Activated T-helper 1 cell treated with anti-CD3 and anti-CD28 coated beads, Interleukin-12 subunit alpha, Interleukin-12 subunit beta, Interleukin-2, Interleukin-4 antibody, amounts not matched to agents 30 ng/mL and 10 ng/mL and 1 ng/mL, durations not matched to agents 14 hours and 24 hours and 36 hours (primary cell): ENCODE results near the gene SLC22A7. TPM values are rescaled to one million over a fixed set of nuclear protein-coding genes. Genes with fewer than 3 reads are reported as not detected.
"Not testable (repeated sequence)": the region's sequence is repeated elsewhere in the genome, so short reads cannot be mapped to it uniquely, and the experiment has no call there.

Source experiments
- DNase-seq: peaks from one replicate; pipeline ENCODE4 v3.0.0; 2021; ENCODE audit warnings: low spot score
- H3K27ac Mint-ChIP-seq: one replicate; pipeline ENCODE4 v1.8.0; 2021; ENCODE audit warnings: mild to moderate bottlenecking, mixed read lengths
- H3K27me3 Mint-ChIP-seq: one replicate; pipeline ENCODE4 v1.8.0; 2022; ENCODE audit warnings: mild to moderate bottlenecking, moderate library complexity, mixed read lengths; ENCODE audit not compliant: insufficient read depth
- H3K36me3 Mint-ChIP-seq: one replicate; pipeline ENCODE4 v1.8.0; 2021; ENCODE audit warnings: low read depth, mixed read lengths
- H3K4me1 Mint-ChIP-seq: one replicate; pipeline ENCODE4 v1.8.0; 2021; ENCODE audit warnings: low read depth, mixed read lengths
- H3K4me3 Mint-ChIP-seq: one replicate; pipeline ENCODE4 v1.8.0; 2021; ENCODE audit warnings: mild to moderate bottlenecking, moderate library complexity, mixed read lengths
- H3K9me3 Mint-ChIP-seq: one replicate; pipeline ENCODE4 v1.8.0; 2021; ENCODE audit warnings: mixed read lengths
- intact Hi-C: fragments of 100-400 bp; cut with micrococcal nuclease; formaldehyde crosslinking; loops from one replicate; pipeline ENCODE4 v1.15.1; 2024
- total RNA-seq: library from RNA; stranded (reverse); gene quantifications from 2 replicates; pipeline ENCODE4 v1.2.3, GENCODE V29; 2022

Gene SLC22A7
- total RNA-seq, 1 donor from 2014 or later: not detected

GRCh38 chr6:43291708-43292107 is 6.4 kb upstream of the SLC22A7 start:
- no peak overlapping the region for H3K27ac Mint-ChIP-seq

GRCh38 chr6:43292341-43292740 is 5.7 kb upstream of the SLC22A7 start:
- Mint-ChIP-seq H3K4me3 (no peak overlapping the region), H3K27me3 (peaks cover 18% of the 10 kb centered on the region), H3K9me3 (no peaks in the 10 kb centered on the region), H3K36me3 (no peaks in the 10 kb centered on the region), H3K27ac (no peak overlapping the region), H3K4me1 (no peaks in the 10 kb centered on the region)
- intact Hi-C loops: no loop called here
- no peak for DNase-seq

More at GRCh38 chr6:43291708-43292107, 6.4 kb upstream of the SLC22A7 start:
- no peaks in the 10 kb centered on the region for H3K9me3 Mint-ChIP-seq
- DNase-seq: no peak
- H3K27me3 Mint-ChIP-seq: peaks cover 21% of the 10 kb centered on the region
- no peak overlapping the region for H3K4me3 Mint-ChIP-seq
- H3K4me1 Mint-ChIP-seq: no peaks in the 10 kb centered on the region
- intact Hi-C loops: no loop called here
- H3K36me3 Mint-ChIP-seq: no peaks in the 10 kb centered on the region

- no peak overlapping the region for H3K4me3 Mint-ChIP-seq
- intact Hi-C loops: no loop called here
- H3K27ac Mint-ChIP-seq: no peak overlapping the region
- no peaks in the 10 kb centered on the region for H3K36me3 Mint-ChIP-seq
- H3K4me1 Mint-ChIP-seq: no peaks in the 10 kb centered on the region
- no peak for DNase-seq
- no peaks in the 10 kb centered on the region for H3K9me3 Mint-ChIP-seq
- H3K27me3 Mint-ChIP-seq: peaks cover 18% of the 10 kb centered on the region
These were observed 5.2 kb upstream of the SLC22A7 start for GRCh38 chr6:43292763-43293318.

DNA sequence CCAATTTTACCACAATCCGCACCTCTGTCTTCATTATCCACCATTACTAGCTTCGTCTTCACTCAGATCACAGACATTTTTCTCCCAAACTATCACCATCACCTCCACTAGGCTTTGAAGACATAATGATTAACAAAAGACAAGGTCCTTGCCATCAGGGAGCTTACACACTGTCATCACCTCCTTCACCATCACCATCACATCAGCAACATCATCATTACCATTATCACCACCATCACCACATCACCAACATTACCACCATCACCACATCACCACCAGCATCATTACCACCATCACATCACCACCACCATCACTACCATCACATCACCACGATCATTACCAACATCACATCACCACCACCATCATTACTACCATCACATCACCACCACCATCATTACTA is 4.4 kb upstream of the SLC22A7 start:
- Mint-ChIP-seq H3K27ac (no peak overlapping the region), H3K4me1 (no peaks in the 10 kb centered on the region), H3K36me3 (no peaks in the 10 kb centered on the region), H3K9me3 (no peaks in the 10 kb centered on the region), H3K27me3 (peaks cover 12% of the 10 kb centered on the region), H3K4me3 (no peak overlapping the region)
- intact Hi-C loops: no loop called here
- no peak for DNase-seq

DNA sequence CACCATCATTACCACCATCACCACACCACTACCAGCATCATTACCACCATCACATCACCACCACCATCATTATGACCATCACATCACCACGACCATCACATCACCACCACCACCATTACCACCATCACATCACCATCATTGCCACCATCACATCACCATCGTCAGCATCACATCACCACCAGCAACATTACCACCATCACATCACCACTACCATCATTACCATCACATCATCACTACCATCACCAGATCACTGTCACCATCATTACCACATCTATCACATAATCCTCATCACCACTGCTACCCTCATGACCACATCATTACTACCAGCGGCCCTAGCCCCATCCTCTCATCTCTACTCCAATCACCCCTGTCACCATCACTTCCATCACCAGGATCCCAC is 3.5 kb upstream of the SLC22A7 start:
- Mint-ChIP-seq H3K36me3 (no peaks in the 10 kb centered on the region), H3K27me3 (peaks cover 14% of the 10 kb centered on the region), H3K27ac (no peak overlapping the region), H3K4me1 (no peaks in the 10 kb centered on the region), H3K4me3 (no peak overlapping the region), H3K9me3 (no peaks in the 10 kb centered on the region)
- intact Hi-C loops: no loop called here
- no peak for DNase-seq

DNA sequence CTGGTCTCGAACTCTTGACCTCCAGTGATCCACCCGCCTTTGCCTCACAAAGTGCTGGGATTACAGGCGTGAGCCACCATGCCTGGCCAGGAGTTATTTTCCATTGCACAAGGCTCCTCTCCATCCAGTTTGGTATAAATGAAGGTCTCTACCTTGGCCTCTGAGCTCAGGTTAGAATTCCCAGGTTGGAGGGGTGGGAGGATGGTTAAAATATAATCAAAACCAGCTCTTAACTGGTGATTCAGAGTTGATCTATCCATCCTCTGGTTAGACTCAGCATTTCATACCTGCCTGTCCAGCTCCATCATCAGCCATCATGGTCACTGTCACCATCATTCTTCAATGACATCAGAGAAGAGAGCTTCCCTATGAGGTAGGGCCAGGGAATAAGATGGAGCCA is 2.6 kb upstream of the SLC22A7 start:
- no peak overlapping the region for H3K4me3 Mint-ChIP-seq
- no peak for DNase-seq
- no peaks in the 10 kb centered on the region for H3K9me3 Mint-ChIP-seq
- H3K27me3 Mint-ChIP-seq: peaks cover 12% of the 10 kb centered on the region
- no peaks in the 10 kb centered on the region for H3K36me3 Mint-ChIP-seq
- H3K27ac Mint-ChIP-seq: no peak overlapping the region
- intact Hi-C loops: no loop called here
- no peaks in the 10 kb centered on the region for H3K4me1 Mint-ChIP-seq

DNA sequence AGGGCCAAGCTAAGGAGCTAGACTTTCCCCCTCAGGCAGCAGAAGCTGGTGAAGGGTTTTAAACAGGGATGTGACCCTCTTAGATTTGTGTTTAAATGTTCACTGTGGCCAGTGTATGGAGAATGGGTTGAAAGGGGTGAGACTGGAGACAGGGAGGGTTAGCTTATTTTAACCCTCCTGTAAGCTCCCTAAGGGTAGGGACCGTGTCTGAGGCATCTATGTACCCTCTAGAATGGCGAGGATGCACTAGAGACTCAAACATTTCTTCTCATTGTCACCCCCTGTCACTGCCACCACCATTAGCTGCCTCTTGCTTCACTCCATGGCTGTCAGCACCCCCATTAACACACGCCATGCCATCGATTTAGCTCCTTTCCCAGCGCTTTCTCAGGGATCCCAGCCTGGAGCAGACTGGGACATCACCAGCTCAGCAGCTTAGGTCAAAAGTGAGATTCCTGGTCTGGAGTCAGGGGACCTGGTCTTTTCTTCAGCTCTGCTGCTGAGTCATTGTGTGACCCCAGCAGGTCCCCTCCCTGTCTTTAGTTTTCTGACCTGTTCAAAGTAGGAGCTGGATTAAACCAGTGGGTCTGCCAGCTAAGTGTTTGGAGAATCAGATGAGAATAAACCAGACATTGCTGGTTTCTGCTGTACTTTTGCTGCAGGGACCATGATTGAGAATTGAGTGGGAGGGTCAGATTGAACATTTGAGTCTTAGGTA is 1.1 kb upstream of the SLC22A7 start:
- Mint-ChIP-seq H3K4me1 (no peaks in the 10 kb centered on the region), H3K9me3 (no peaks in the 10 kb centered on the region), H3K36me3 (no peaks in the 10 kb centered on the region), H3K4me3 (no peak overlapping the region), H3K27ac (no peak overlapping the region), H3K27me3 (peaks cover 14% of the 10 kb centered on the region)
- intact Hi-C loops: no loop called here
- no peak for DNase-seq

DNA sequence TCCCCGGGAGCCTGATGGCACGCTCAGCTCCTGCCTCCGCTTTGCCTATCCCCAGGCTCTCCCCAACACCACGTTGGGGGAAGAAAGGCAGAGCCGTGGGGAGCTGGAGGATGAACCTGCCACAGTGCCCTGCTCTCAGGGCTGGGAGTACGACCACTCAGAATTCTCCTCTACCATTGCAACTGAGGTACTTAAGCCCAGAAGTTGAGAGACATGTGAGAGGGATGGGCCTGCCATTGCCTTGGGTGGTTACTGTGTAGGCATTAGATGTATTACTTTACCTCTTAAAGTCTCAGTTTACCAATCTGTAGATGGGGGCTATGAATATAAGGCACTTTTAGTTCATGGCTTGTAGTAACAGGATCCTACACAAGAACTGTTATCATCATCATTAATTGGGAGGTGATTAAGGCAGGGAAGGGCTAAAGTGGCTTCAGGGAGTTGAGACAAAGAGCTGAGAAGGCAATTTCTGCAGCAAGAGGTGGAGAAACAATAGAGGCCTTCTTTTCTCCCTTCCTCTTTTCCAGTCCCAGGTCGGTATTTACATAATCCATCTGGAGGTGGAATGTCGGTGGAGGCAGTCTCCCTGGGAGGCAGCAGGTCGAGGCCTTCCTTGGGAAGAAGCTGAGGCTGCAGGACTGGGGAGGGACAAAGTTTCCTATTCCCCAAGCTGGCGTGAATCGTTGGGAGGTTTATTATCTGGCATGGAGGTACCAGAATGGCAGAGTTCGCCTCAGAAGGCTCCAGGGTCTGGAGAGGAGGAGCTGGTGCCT is 691 bp downstream of the SLC22A7 start:
- H3K9me3 Mint-ChIP-seq: no peaks in the 10 kb centered on the region
- H3K4me1 Mint-ChIP-seq: no peaks in the 10 kb centered on the region
- H3K4me3 Mint-ChIP-seq: no peak overlapping the region
- no peaks in the 10 kb centered on the region for H3K36me3 Mint-ChIP-seq
- no peak overlapping the region for H3K27ac Mint-ChIP-seq
- DNase-seq: no peak
- peaks cover 14% of the 10 kb centered on the region for H3K27me3 Mint-ChIP-seq
- intact Hi-C loops: no loop called here

- Mint-ChIP-seq H3K27ac (no peak overlapping the region), H3K9me3 (no peaks in the 10 kb centered on the region), H3K4me1 (no peaks in the 10 kb centered on the region), H3K27me3 (peaks cover 14% of the 10 kb centered on the region), H3K4me3 (no peak overlapping the region), H3K36me3 (no peaks in the 10 kb centered on the region)
- intact Hi-C loops: no loop called here
- DNase-seq: no peak
These were observed 1.6 kb downstream of the SLC22A7 start for GRCh38 chr6:43299338-43300293.

GRCh38 chr6:43301081-43301870 is 3.2 kb downstream of the SLC22A7 start:
- Mint-ChIP-seq H3K4me3 (no peak overlapping the region), H3K27ac (no peak overlapping the region), H3K4me1 (no peaks in the 10 kb centered on the region), H3K9me3 (no peaks in the 10 kb centered on the region), H3K36me3 (no peaks in the 10 kb centered on the region), H3K27me3 (peaks cover 14% of the 10 kb centered on the region)
- intact Hi-C loops: no loop called here
- DNase-seq: no peak

DNA sequence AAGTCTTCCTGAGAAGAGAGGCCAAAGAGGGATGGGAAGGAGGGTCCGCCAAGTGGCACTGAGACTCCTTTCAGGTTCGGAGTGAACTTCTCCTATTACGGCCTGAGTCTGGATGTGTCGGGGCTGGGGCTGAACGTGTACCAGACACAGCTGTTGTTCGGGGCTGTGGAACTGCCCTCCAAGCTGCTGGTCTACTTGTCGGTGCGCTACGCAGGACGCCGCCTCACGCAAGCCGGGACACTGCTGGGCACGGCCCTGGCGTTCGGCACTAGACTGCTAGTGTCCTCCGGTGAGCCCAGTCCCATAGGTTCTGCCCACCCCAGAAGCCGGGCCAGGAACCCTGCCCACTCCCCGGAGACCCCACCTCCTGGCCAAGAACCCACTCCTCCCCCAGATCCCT is 4.1 kb downstream of the SLC22A7 start:
- DNase-seq: no peak
- intact Hi-C loops: no loop called here
- Mint-ChIP-seq H3K4me1 (no peaks in the 10 kb centered on the region), H3K4me3 (no peak overlapping the region), H3K9me3 (no peaks in the 10 kb centered on the region), H3K27ac (no peak overlapping the region), H3K27me3 (peaks cover 14% of the 10 kb centered on the region), H3K36me3 (no peaks in the 10 kb centered on the region)

- peaks cover 14% of the 10 kb centered on the region for H3K27me3 Mint-ChIP-seq
- H3K4me3 Mint-ChIP-seq: not testable (repeated sequence)
These were observed 4.9 kb downstream of the SLC22A7 start for GRCh38 chr6:43303006-43303405.

More at GRCh38 chr6:43303006-43303405, 4.9 kb downstream of the SLC22A7 start:
- H3K4me1 Mint-ChIP-seq, H3K9me3 Mint-ChIP-seq, H3K36me3 Mint-ChIP-seq, intact Hi-C loops, DNase-seq, H3K27ac Mint-ChIP-seq: not testable (repeated sequence)
